Endothelial cell of umbilical vein (primary cell): Measurements from ENCODE around the gene CYB5A.

Experiments
- CTCF ChIP-seq, 2 donors: IDR thresholded peaks; 1 replicate in 1 of 2; 2 replicates in 1 of 2; pipeline ENCODE4 v1.5.1; 2011; ENCODE audit warnings: low read length in 2 of 2, mild to moderate bottlenecking in 2 of 2, moderate library complexity in 2 of 2, control low read depth in 1 of 2, inconsistent platforms in 1 of 2, low read depth in 1 of 2; ENCODE audit not compliant: insufficient read depth in 1 of 2; ENCODE audit errors: extremely low read depth in 1 of 2
- FOS ChIP-seq: IDR thresholded peaks from 2 replicates; pipeline ENCODE4 v1.6.1; 2011; ENCODE audit warnings: mild to moderate bottlenecking, low read length, moderate library complexity, borderline replicate concordance; ENCODE audit not compliant: insufficient read depth
- POLR2A ChIP-seq: IDR thresholded peaks from 2 replicates; pipeline ENCODE4 v1.6.1; 2012; ENCODE audit warnings: low read depth, mild to moderate bottlenecking, control low read depth, low read length
- POLR2AphosphoS5 ChIP-seq: IDR thresholded peaks from 2 replicates; pipeline ENCODE4 v1.6.1; 2012; ENCODE audit warnings: low read depth, mild to moderate bottlenecking, control low read depth, low read length, moderate library complexity; ENCODE audit not compliant: insufficient read depth

GRCh38 chr18:74276609-74277008, 15.2 kb downstream of the CYB5A start:
- TF ChIP-seq POLR2AphosphoS5 (no peak), CTCF (IDR thresholded peaks at IDR 0.05; ENCODE audit: extremely low read depth in 1 of 2, insufficient read depth in 1 of 2, low read depth in 1 of 2, low read length in 2 of 2) (no peak), FOS (no peak), POLR2A (no peak)
